ENCODE data around the gene VTI1A.

DNA sequence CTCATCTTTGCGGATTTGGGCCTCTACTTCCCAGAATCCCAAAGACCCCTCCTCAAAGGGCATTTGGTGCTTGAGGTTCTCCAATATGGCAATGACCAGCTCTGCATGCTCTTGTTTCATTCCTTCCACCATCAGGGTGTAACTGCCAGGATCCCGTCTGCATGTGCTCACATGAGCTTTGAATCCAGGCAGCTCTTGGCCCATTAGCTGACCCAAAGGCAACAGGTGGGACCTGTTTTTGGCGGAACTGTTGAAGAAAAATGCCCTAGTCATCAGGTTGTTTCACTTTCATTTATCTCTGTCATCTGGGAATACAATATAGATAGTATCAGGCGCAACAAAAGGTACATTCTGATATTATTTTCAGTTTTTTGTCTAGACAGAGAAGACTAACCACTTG lies 343.9 kb downstream of the VTI1A start:
- TF ChIP-seq POLR2AphosphoS5 (IDR thresholded peaks at IDR 0.05; ENCODE audit: borderline replicate concordance, low read depth, low read length) (no peak), EZH2 (IDR thresholded peaks at IDR 0.05) (no peak), FOXP2 (optimal IDR thresholded peaks at IDR 0.05; ENCODE audit: control extremely low read depth, extremely low read length, insufficient read depth) (no peak)

Data from SK-N-MC (cell line).